Tibial nerve (tissue), 4 donors: ENCODE results near the gene ZNF207. TPM values are rescaled to one million over a fixed set of nuclear protein-coding genes. Genes with fewer than 3 reads are reported as not detected.

Experiments used
- DNase-seq, 2 donors: peaks; one replicate each; pipeline ENCODE4 v3.0.0-alpha.2; 2019; ENCODE audit warnings: low spot score in 2 of 2
- H3K27ac ChIP-seq, 4 donors: fragments of 200-600 bp; sonication (generic) in 3 of 4; one replicate each; pipeline ENCODE4 v1.5.1; 2017 to 2019; ENCODE audit warnings: mild to moderate bottlenecking in 1 of 4
- H3K27me3 ChIP-seq, 2 donors: fragments of 200-600 bp; sonication (generic) in 1 of 2; one replicate each; pipeline versions ENCODE4 v1.5.1 to v1.6.0; 2017 to 2019
- H3K36me3 ChIP-seq, 3 donors: fragments of 200-600 bp; sonication (generic); one replicate each; pipeline ENCODE4 v1.5.1; 2018 to 2019
- H3K4me1 ChIP-seq, 4 donors: fragments of 200-600 bp; sonication (generic) in 3 of 4; one replicate each; pipeline ENCODE4 v1.5.1; 2017 to 2019
- H3K4me3 ChIP-seq, 4 donors: fragments of 200-600 bp; sonication (generic) in 3 of 4; one replicate each; pipeline ENCODE4 v1.5.1; 2017 to 2019; ENCODE audit warnings: mild to moderate bottlenecking in 1 of 4, moderate library complexity in 1 of 4
- H3K9me3 ChIP-seq, 4 donors: fragments of 200-600 bp; sonication (generic) in 3 of 4; one replicate each; pipeline ENCODE4 v1.5.1; 2017 to 2019
- EP300 ChIP-seq, 2 donors: sonication (generic); formaldehyde crosslinking; IDR thresholded peaks; one replicate each; pipeline ENCODE4 v1.6.1; 2017; ENCODE audit warnings: antibody characterized with exemption in 2 of 2, mild to moderate bottlenecking in 1 of 2
- POLR2A ChIP-seq, 2 donors: fragments of 450-650 bp; IDR thresholded peaks; one replicate each; pipeline ENCODE4 v1.6.1; 2017; ENCODE audit warnings: antibody characterized with exemption in 2 of 2, mild to moderate bottlenecking in 2 of 2, moderate library complexity in 2 of 2
- WGBS, 2 donors: methylation state at CpG; one replicate each; pipeline ENCODE4 v1.1.5; 2018; 5-methylcytosine and 5-hydroxymethylcytosine counted together
- total RNA-seq, 4 donors: library from RNA; depleted of rRNA; stranded (reverse); fragments of >200 nt; gene quantifications; one replicate each; pipeline ENCODE4 v1.1.0, GENCODE V29; 2016
- TF ChIP-seq, protein P1 (sequence below), 5 experiments: fragments of 200-600 bp in 3 of 5; fragments of 450-650 bp in 2 of 5; sonication (generic) in 3 of 5; IDR thresholded peaks; one replicate each; pipeline ENCODE4 v1.5.1; 2016 to 2019; ENCODE audit warnings: antibody characterized with exemption in 5 of 5, mild to moderate bottlenecking in 3 of 5, moderate library complexity in 2 of 5

ZNF207 gene
- total RNA-seq, 4 donors from 2014 or later: 121 to 195 (median 152) TPM

GRCh38 chr17:32357615-32358014, 7.7 kb downstream of the ZNF207 start:
- Histone ChIP-seq H3K4me1 (peaks cover 0 to 67% (median 20%) of the 10 kb centered on the region in 4 donors), H3K27me3 (no peaks in the 10 kb centered on the region), H3K27ac (no peak overlapping the region), H3K36me3 (peaks cover 3 to 83% (median 39%) of the 10 kb centered on the region in 3 donors), H3K9me3 (no peaks in the 10 kb centered on the region), H3K4me3 (no peak overlapping the region)
- WGBS, 2 donors: 89 to 90% methylated on average over 8 of the region's 8 CpGs
- TF ChIP-seq, protein P1, sequence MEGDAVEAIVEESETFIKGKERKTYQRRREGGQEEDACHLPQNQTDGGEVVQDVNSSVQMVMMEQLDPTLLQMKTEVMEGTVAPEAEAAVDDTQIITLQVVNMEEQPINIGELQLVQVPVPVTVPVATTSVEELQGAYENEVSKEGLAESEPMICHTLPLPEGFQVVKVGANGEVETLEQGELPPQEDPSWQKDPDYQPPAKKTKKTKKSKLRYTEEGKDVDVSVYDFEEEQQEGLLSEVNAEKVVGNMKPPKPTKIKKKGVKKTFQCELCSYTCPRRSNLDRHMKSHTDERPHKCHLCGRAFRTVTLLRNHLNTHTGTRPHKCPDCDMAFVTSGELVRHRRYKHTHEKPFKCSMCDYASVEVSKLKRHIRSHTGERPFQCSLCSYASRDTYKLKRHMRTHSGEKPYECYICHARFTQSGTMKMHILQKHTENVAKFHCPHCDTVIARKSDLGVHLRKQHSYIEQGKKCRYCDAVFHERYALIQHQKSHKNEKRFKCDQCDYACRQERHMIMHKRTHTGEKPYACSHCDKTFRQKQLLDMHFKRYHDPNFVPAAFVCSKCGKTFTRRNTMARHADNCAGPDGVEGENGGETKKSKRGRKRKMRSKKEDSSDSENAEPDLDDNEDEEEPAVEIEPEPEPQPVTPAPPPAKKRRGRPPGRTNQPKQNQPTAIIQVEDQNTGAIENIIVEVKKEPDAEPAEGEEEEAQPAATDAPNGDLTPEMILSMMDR (IDR thresholded peaks at IDR 0.05): no peak
- TF ChIP-seq POLR2A (IDR thresholded peaks at IDR 0.05): no peak
- TF ChIP-seq EP300 (IDR thresholded peaks at IDR 0.05): no peak
- no peak for DNase-seq

GRCh38 chr17:32361270-32361669, 11.3 kb downstream of the ZNF207 start:
- peaks cover 3 to 91% (median 38%) of the 10 kb centered on the region in 3 donors for H3K36me3 ChIP-seq
- no peaks in the 10 kb centered on the region for H3K9me3 ChIP-seq
- no peak for DNase-seq
- H3K27ac ChIP-seq: no peak overlapping the region
- WGBS, 2 donors: 92 to 97% methylated on average over 1 of the region's 1 CpG
- peaks cover 0 to 31% (median 3%) of the 10 kb centered on the region in 4 donors for H3K4me1 ChIP-seq
- TF ChIP-seq, protein P1 (IDR thresholded peaks at IDR 0.05): no peak
- no peak for TF ChIP-seq EP300 (IDR thresholded peaks at IDR 0.05)
- no peak for TF ChIP-seq POLR2A (IDR thresholded peaks at IDR 0.05)
- H3K27me3 ChIP-seq: no peaks in the 10 kb centered on the region
- H3K4me3 ChIP-seq: no peak overlapping the region

DNA sequence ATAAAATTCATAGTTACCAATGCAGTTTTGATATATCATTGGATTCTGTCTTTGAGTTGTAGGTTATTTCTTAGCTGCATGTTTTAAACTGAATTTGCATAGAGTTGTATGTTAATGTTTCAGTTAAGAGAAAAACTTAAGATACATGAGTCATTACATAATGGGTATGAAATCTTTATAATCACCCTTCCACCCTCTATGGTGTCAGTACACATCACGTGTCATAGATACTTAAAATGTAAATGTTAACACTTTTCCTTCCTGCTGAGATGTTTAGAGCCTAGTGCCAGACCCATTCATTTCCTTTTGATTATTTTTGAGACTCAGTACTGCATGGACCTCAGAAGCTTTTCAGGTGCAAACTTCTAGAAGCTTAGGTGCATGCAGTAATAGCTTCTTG, 20.5 kb downstream of the ZNF207 start:
- 68 to 77% methylated on average over 1 of the region's 1 CpG for WGBS, 2 donors
- Histone ChIP-seq H3K4me1 (no peaks in the 10 kb centered on the region), H3K9me3 (no peaks in the 10 kb centered on the region), H3K27ac (no peak overlapping the region), H3K27me3 (no peaks in the 10 kb centered on the region), H3K4me3 (no peak overlapping the region), H3K36me3 (peaks cover 7 to 94% (median 31%) of the 10 kb centered on the region in 3 donors)
- DNase-seq: no peak
- TF ChIP-seq, protein P1 (IDR thresholded peaks at IDR 0.05): no peak
- TF ChIP-seq EP300 (IDR thresholded peaks at IDR 0.05) (no peak), POLR2A (IDR thresholded peaks at IDR 0.05) (no peak)

DNA sequence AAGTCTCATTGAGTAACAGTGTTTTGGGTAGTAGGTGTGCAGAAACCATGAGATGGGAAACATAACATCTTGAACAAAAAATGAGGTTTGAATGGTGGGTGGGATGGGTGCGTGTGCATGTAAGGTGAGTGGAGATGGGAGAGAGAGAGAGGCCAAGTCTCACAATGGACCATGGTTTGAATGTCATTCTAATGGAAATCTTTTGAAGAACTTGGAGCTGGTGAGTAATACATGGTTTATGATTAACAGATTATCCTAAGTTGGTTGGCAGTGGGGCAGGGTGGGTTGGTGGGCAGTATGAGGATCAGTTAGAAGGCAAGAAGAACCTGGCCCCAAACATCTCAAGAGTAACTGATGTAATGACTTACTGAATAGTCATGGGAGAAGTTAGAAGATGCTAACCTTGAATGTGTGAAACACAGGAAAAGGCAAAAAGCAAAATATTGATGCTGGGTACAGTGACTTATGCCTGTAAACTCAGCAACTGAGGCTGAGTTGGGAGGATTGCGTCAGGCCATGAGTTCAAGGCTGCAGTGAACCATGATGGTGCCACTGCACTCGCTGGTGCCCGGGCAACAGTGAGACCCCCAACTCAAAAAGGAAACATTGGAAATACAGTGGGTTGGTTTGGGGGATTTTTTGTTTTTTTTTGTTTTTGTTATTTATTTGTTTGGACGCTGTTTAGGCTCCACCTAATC, 32.7 kb downstream of the ZNF207 start:
- Histone ChIP-seq H3K27ac (no peak overlapping the region), H3K9me3 (no peaks in the 10 kb centered on the region), H3K4me3 (no peak overlapping the region), H3K4me1 (no peaks in the 10 kb centered on the region), H3K36me3 (peaks cover 0 to 57% (median 4%) of the 10 kb centered on the region in 3 donors), H3K27me3 (no peaks in the 10 kb centered on the region)
- TF ChIP-seq, protein P1 (IDR thresholded peaks at IDR 0.05): no peak
- TF ChIP-seq EP300 (IDR thresholded peaks at IDR 0.05) (no peak), POLR2A (IDR thresholded peaks at IDR 0.05) (no peak)
- WGBS, 2 donors: 96 to 97% methylated on average over 5 of the region's 5 CpGs
- DNase-seq: no peak

DNA sequence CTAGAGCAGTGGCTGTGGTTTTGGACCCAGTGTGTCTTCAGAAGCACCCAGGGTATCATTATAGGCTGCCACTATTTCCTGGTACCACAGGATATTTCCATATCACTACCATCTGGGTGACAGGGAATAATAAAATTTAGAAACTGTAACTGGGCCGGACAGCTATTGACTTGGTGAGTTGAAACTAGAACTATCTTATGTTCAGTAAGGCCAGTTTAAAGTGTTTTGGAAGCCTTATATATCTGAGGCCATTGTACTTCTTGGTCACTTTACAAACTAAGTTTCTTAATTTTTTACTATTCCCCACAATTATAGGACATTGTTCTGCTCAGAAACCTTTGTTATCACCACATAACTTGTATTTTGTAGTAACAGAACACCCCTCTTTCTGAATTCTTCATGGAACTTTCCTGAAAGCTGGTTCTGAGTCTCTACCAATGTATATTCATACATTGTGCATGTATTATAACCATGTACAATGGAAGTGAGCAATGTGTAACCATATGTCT, 34.0 kb downstream of the ZNF207 start:
- no peak for DNase-seq
- 95% methylated on average over 1 of the region's 1 CpG for WGBS, 2 donors
- no peaks in the 10 kb centered on the region for H3K9me3 ChIP-seq
- no peaks in the 10 kb centered on the region for H3K4me1 ChIP-seq
- no peak overlapping the region for H3K27ac ChIP-seq
- TF ChIP-seq POLR2A (IDR thresholded peaks at IDR 0.05) (no peak), EP300 (IDR thresholded peaks at IDR 0.05) (no peak)
- TF ChIP-seq, protein P1 (IDR thresholded peaks at IDR 0.05): no peak
- peaks cover 0 to 55% (median 4%) of the 10 kb centered on the region in 3 donors for H3K36me3 ChIP-seq
- H3K4me3 ChIP-seq: no peak overlapping the region
- no peaks in the 10 kb centered on the region for H3K27me3 ChIP-seq
